Activated T-cell treated with anti-CD3 and anti-CD28 coated beads, Interleukin-2, amount 50 U/mL, for 24 hours (primary cell): ENCODE measurements around the gene SPDYE4.

Source experiments
- DNase-seq: peaks from one replicate; pipeline ENCODE4 v3.0.0-alpha.2; 2020
- H3K27ac Mint-ChIP-seq: 2 replicates; pipeline ENCODE4 v1.8.0; 2020; ENCODE audit warnings: mild to moderate bottlenecking, mixed read lengths
- H3K27me3 Mint-ChIP-seq: 2 replicates; pipeline ENCODE4 v1.8.0; 2020; ENCODE audit warnings: mixed read lengths
- H3K36me3 Mint-ChIP-seq: 2 replicates; pipeline ENCODE4 v1.8.0; 2020; ENCODE audit warnings: low read depth, mixed read lengths
- H3K4me1 Mint-ChIP-seq: 2 replicates; pipeline ENCODE4 v1.8.0; 2020; ENCODE audit warnings: low read depth, mixed read lengths
- H3K4me3 Mint-ChIP-seq: 2 replicates; pipeline ENCODE4 v1.8.0; 2020; ENCODE audit warnings: mild to moderate bottlenecking, moderate library complexity, mixed read lengths
- H3K9me3 Mint-ChIP-seq: 2 replicates; pipeline ENCODE4 v1.8.0; 2020; ENCODE audit warnings: mixed read lengths

The SPDYE4 gene

DNA sequence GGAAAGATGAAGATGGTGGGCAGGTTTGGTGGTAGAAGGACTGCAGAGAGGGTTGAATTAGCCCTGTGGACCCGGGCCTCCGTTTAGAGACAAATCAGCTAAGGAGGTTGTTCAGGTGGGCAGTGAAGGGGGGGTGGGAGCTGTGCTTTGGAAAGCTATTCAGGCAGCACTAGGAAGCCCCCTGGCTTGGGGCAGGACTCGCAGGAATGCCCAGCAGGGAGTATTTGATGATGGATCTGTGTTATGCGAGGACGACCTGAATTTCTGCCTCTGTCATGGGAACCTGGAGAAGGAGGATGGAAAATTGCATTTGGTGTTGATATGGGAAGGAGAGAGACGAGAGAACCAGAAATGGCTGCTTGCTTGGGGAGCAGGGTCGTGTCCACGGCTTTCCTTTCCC lies 3.5 kb downstream of the SPDYE4 start:
- Mint-ChIP-seq H3K27ac (no peak overlapping the region), H3K27me3 (peaks cover 15% of the 10 kb centered on the region)

DNA sequence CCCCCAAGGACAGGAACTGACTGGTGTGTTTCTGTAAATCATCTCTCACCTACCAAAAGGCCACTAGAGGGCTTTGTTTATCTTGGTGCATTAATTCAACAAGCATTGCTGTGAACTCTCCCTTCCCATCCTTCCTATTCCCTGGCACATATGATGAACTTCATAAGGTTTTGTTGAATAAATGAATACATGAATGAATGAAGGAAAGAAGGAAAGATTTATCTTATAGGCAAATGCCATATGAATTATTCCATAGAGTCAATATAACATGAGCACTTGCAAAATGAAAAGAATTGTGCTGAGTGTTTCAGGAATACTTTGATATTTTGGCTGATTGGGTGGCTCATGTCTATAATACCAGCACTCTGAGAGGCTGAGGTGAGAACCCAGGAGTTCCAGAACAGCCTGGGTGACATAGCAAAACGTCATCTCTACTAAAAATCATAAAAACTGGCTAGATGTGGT lies 4.3 kb downstream of the SPDYE4 start:
- no peak for DNase-seq
- Mint-ChIP-seq H3K27ac (no peak overlapping the region), H3K4me1 (no peaks in the 10 kb centered on the region), H3K4me3 (no peak overlapping the region), H3K9me3 (no peaks in the 10 kb centered on the region), H3K27me3 (peaks cover 15% of the 10 kb centered on the region), H3K36me3 (no peaks in the 10 kb centered on the region)

More for the DNA sequence above, 3.5 kb downstream of the SPDYE4 start:
- DNase-seq, result no peak
- Mint-ChIP-seq H3K36me3 (no peaks in the 10 kb centered on the region), H3K4me3 (no peak overlapping the region), H3K9me3 (no peaks in the 10 kb centered on the region), H3K4me1 (no peaks in the 10 kb centered on the region)

DNA sequence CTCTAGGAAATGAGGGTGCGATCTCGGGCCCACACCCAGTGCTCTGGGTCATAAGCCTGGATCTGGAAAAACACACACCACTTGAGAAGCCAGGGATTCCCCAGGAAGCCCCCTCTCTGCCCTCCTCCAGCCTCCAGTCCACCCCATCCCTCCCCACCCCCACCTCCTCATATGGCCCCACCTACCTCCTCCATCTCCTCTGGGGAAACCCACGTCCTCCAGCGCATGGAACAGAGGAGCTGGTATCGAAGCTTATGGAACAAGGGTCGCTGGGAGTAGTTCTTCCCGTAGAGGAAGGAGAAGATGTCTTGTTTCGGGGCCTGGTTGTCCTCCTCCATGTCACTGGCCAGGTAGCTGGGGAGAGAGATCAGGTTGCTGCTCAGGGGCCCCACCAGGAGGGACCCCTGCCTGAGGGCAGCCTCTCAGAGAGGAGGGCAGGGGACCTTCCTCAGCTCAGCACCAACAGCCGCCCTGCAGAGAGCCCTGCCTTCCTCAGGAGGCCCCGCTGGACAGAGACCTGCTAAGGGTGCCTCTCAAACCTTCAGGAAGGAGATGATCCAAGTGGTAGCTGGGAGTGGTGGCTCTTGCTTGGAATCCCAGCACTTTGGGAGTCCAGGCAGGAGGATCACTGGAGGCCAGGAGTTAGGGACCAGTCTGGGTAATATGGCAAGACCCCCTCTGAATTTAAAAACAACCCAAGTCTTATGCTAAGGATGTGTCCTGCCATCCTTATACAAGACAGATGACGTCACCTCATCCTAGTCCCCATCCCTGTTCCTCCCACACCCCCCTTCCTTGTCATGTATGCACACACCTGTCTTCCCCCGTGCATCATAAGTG lies 5.0 kb downstream of the SPDYE4 start:
- H3K36me3 Mint-ChIP-seq, result no peaks in the 10 kb centered on the region
- no peak overlapping the region for H3K4me3 Mint-ChIP-seq
- no peak for DNase-seq
- H3K9me3 Mint-ChIP-seq, result no peaks in the 10 kb centered on the region
- no peak overlapping the region for H3K27ac Mint-ChIP-seq
- H3K27me3 Mint-ChIP-seq, result peaks cover 15% of the 10 kb centered on the region
- no peaks in the 10 kb centered on the region for H3K4me1 Mint-ChIP-seq

DNA sequence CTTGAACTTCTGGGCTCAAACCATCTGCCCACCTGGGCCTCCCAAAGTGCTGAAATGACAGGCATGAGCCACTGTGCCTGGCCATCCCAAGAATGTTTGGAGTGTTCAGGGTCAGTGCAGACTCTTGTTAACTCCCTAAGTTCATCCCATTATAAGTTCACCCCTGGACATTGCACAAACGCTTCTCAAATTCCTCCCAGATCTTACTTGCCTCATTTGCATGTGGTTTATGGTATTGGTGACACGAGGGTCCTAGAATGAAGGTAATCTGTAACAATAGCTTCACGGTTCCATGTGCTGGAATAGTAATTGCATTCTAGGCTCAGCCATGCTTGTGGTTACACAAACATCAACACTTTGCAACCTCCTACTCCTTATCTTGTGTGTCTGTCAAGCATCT lies 8.7 kb downstream of the SPDYE4 start:
- Mint-ChIP-seq H3K4me1 (peaks cover 9% of the 10 kb centered on the region), H3K27ac (no peak overlapping the region), H3K36me3 (no peaks in the 10 kb centered on the region), H3K4me3 (no peak overlapping the region), H3K9me3 (no peaks in the 10 kb centered on the region), H3K27me3 (peaks cover 2% of the 10 kb centered on the region)
- DNase-seq, result no peak

DNA sequence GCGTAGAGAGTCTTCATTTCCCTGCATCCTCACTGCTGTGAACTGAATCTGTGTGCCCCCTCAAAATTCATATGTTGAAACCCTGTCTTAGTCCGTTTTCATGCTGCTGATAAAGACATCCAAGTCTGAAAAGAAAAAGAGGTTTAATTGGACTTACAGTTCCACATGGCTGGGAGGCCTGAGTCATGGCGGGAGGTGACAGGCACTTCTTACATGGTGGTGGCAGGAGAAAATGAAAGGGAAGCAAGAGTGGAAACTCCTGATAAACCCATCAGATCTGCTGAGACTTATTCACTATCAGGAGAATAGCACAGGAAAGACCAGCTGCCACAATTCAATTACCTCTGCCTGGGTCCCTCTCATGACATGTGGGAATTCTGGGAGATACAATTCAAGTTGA lies 10.6 kb downstream of the SPDYE4 start:
- Mint-ChIP-seq H3K4me1 (peaks cover 9% of the 10 kb centered on the region), H3K27me3 (no peaks in the 10 kb centered on the region), H3K36me3 (no peaks in the 10 kb centered on the region), H3K9me3 (no peaks in the 10 kb centered on the region), H3K27ac (no peak overlapping the region), H3K4me3 (no peak overlapping the region)
- no peak for DNase-seq

DNA sequence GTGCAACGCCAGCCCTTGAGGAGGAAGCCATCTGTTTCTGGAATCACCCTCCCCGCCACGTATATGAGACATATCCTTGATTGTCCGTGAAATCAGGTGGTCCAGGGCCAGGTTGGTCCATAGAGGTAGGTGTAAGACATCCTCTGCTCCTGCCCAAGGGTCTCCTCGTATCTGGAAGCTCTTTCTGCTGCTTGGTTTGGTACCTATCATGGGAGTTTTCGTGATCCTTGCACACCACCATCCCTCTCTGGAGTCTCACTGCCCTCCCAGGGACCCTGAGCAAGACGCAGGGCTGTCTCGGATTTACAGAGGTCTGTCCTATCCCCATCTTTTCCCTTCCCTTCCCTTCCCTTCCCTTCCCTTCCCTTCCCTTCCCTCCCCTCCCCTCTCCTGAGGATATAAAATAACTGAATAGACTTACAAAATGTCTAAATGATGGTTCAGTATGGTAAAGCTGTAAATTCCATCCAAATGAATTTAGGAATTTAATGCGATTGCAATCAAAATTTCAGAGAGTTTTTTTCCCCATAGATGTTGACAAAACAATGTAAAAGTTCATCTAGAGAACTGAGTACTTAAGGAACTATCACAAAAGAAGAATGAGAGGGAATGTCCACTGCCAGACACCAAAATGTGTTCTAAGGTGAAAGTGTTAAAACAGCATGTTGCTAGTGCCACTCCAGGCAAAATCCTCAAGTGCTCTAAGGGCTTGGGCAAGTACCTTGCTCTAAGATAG lies 11.7 kb downstream of the SPDYE4 start:
- Mint-ChIP-seq H3K27me3 (no peaks in the 10 kb centered on the region), H3K27ac (peak overlapping the region; percentile 66), H3K4me3 (peak overlapping the region; percentile 83), H3K36me3 (no peaks in the 10 kb centered on the region), H3K9me3 (no peaks in the 10 kb centered on the region), H3K4me1 (peaks cover 9% of the 10 kb centered on the region)
- DNase-seq, result no peak

DNA sequence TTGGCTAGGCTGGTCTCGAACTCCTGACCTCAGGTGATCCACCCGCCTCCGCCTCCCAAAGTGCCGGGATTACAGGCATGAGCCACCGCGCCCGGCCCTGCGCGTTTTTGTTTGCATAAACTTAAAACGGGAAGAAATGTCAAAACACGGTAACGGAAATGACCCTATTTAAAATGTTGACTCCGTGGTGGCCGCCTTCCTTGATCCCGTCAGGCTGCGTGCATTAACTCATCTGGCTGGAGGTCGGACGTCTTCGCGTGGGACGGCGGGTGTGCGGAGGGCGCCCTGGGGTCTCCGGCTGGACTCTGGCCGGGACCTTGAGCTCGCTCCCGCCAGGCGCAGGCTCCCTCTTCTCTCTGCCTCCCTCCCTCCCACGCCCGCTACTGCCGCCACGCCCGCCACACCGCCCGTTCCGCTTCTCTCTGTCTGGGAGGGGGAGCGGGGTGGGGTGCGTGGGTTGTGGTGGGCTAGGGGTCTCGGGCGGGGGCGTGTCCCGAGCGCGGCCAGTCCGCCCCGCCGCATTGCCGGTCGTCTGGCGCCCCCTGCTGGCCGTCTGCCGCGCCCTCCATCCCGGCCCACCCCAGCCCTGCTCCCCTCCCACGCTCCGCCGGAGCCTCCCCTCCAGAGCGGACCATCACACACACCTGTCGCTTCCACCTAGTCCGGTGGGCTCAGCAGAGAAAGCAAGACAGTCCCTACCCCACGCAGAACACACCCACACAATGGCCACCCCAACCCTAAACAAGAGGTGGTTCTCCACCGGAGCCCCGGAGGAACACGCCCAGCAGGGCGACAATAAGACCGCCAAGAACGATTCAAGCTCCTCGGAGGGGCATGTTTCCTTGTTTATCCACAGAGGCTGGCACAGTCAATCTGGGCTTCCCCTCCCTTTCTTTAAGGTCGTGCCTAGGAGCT lies 12.5 kb downstream of the SPDYE4 start:
- peak overlapping the region; percentile 83 for H3K4me3 Mint-ChIP-seq
- H3K9me3 Mint-ChIP-seq, result no peaks in the 10 kb centered on the region
- no peaks in the 10 kb centered on the region for H3K36me3 Mint-ChIP-seq
- peaks cover 13% of the 10 kb centered on the region for H3K4me1 Mint-ChIP-seq
- peak; percentile 88 for DNase-seq
- H3K27ac Mint-ChIP-seq, result peak overlapping the region; percentile 89
- H3K27me3 Mint-ChIP-seq, result no peaks in the 10 kb centered on the region

DNA sequence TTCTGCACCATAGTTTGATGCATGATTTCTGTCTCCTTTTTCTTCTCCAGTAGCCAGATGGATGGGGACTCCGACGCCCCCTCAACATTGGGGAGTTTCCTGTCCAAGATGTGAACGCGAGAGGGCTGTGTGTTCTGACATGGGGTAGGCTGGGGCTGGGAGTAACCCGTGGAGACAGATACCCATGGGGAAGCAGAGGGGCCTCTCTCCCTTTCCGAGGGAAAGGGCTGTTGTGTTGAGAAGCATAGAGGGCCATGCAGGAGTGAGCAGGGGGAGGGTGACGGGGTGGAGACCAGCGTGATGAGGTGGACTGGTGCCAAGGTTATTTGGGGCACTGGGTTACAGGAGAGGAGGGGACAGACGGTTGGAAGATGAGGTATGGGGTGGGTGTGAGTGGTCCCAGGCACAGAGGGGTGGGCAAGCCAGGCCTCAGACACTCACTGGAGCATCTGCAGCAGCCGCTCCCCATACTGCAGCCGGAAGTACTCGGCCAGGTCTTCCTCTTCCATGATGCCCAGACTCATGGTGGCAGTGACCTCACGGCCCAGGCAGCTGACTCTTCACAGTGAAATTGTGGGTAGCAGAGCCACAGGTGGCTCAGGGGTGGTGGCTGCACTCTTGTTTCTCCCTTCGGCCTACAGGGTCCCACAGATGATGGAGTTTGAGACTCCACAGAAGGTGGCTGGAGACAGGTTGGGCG lies 14.1 kb downstream of the SPDYE4 start:
- DNase-seq, result no peak
- Mint-ChIP-seq H3K4me3 (peak overlapping the region; percentile 31), H3K27ac (peak overlapping the region; percentile 64), H3K4me1 (peaks cover 23% of the 10 kb centered on the region), H3K27me3 (no peaks in the 10 kb centered on the region), H3K9me3 (no peaks in the 10 kb centered on the region), H3K36me3 (no peaks in the 10 kb centered on the region)

DNA sequence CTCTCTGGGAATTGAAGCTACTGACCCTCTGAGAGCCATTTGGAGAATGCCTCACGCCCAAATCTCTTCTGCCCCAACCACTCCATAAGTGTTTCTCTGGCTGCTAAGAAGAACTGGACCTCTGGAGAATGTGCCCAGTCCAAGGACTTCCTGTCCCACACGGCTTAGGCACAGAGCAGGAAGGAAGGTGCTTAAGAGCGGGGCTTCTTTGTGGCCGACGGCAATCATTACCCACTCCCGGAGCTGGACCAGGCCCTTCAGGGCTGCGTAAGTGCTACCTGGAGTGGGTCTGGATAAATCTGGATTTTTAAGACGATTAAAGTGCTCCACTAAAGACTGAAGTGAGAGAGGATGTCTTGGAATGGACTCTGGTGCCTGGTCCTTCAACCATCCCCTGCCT lies 15.5 kb downstream of the SPDYE4 start:
- no peak for DNase-seq
- Mint-ChIP-seq H3K9me3 (no peaks in the 10 kb centered on the region), H3K27me3 (no peaks in the 10 kb centered on the region), H3K27ac (no peak overlapping the region), H3K4me1 (peaks cover 23% of the 10 kb centered on the region), H3K36me3 (no peaks in the 10 kb centered on the region), H3K4me3 (no peak overlapping the region)

DNA sequence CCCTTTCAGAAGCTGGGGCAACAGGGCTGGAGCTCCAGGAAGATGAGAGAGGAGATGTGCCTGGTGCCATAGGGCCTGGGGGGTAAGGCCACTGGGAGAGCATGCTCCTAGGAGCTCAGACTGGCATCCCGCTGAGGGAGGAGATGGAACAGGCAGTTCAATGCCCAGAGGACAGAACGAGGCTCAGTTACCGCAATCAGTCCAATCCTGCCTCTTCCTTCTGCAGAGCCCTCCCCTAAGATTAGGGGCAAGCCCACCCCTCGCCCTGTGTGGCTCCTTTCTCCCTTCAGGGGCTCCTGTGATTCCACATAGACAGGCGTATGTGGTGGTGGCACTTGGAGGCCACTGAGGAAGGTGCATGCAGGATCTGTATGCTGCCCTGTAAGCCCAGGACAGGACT lies 16.1 kb downstream of the SPDYE4 start:
- no peaks in the 10 kb centered on the region for H3K36me3 Mint-ChIP-seq
- no peaks in the 10 kb centered on the region for H3K27me3 Mint-ChIP-seq
- no peak for DNase-seq
- H3K9me3 Mint-ChIP-seq, result no peaks in the 10 kb centered on the region
- H3K4me3 Mint-ChIP-seq, result no peak overlapping the region
- no peak overlapping the region for H3K27ac Mint-ChIP-seq
- peaks cover 23% of the 10 kb centered on the region for H3K4me1 Mint-ChIP-seq

DNA sequence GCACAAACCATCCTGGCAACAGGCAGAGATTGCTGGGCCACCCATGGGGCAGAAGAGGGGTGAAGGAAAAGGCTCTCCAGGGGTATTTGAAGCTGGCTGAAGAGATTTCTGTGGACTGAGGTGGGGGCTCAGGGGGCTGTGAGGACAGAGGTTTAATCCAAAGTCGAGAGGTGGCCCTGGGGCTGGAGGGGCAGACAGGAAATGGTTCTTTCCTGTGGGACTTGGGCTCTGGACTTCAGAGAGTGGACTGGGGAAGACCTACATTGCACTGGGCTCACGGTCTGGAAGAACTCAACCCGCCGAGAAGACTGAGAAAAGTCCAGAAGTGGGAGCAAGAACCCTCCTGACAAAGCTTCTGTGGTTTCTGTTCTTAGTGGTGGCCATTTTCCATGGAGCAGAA lies 16.6 kb downstream of the SPDYE4 start:
- Mint-ChIP-seq H3K4me3 (no peak overlapping the region), H3K27ac (peak overlapping the region; percentile 11), H3K36me3 (no peaks in the 10 kb centered on the region), H3K9me3 (no peaks in the 10 kb centered on the region), H3K4me1 (peaks cover 23% of the 10 kb centered on the region), H3K27me3 (no peaks in the 10 kb centered on the region)
- no peak for DNase-seq

DNA sequence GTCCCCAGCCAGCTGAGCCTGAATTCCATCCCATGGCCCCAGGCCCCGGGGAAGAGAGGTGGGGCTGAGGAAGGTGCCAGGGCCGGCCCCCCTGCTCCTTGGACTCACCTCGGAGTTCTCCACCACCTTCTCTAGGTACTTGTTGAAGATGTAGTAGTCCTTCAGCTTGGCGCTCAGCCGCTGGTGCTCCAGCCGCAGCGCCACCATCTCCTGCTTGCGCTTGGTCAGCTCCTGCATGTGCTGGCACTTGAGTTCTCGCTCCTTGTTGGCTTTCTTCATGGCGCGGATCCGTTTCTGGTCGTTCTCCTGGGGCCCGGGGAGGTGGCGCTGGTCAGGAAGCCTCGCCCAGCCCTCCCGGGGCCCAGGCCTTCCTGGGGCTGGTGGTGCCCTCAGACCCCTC lies 17.0 kb downstream of the SPDYE4 start:
- H3K27me3 Mint-ChIP-seq, result no peaks in the 10 kb centered on the region
- H3K27ac Mint-ChIP-seq, result no peak overlapping the region
- H3K4me3 Mint-ChIP-seq, result no peak overlapping the region
- H3K4me1 Mint-ChIP-seq, result peaks cover 21% of the 10 kb centered on the region
- no peaks in the 10 kb centered on the region for H3K9me3 Mint-ChIP-seq
- DNase-seq, result no peak
- H3K36me3 Mint-ChIP-seq, result no peaks in the 10 kb centered on the region

DNA sequence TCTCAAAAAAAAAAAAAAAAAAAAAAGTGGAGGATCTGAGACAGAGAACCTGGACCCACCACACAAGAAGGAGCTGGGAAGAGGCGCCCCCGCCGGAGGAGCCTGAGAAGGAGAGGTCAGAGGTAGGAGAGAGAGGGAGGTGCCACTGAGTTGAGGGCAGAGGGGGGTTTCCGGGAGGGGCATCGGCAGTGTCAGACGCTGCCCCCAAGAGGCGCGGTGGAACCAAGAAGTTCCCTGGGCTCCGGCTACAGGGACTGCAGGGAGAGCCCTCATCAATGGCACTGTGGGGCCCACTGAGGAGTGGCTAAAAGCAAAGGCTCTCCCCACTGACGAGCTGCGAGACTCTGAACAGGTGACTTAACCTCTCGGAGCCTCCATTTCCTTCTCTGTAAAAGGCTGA lies 17.9 kb downstream of the SPDYE4 start:
- peak; percentile 64 for DNase-seq
- Mint-ChIP-seq H3K36me3 (no peaks in the 10 kb centered on the region), H3K4me1 (peaks cover 15% of the 10 kb centered on the region), H3K9me3 (no peaks in the 10 kb centered on the region), H3K27me3 (no peaks in the 10 kb centered on the region), H3K27ac (peak overlapping the region; percentile 82), H3K4me3 (peak overlapping the region; percentile 62)

DNA sequence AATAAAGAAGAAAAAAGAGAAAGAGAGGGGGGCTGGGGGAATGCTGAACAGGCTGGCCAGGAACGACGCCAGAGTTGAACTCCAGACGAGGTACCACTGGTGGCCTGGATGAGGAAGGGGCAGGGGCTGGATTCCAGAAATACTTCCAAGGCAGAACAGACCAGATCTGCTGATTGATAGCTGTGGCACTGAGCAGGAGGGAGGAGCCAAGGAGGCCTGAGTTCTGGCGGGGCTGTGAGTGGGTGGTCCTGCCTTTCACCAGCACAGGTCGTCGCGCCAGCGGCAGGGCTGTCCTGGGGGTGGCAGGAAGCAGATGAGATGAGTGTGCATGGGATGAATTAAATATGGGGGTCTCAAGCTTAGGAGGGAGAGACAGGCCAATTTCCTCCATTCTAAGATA lies 19.2 kb downstream of the SPDYE4 start:
- Mint-ChIP-seq H3K4me1 (peaks cover 14% of the 10 kb centered on the region), H3K36me3 (no peaks in the 10 kb centered on the region), H3K9me3 (no peaks in the 10 kb centered on the region), H3K4me3 (no peak overlapping the region), H3K27me3 (no peaks in the 10 kb centered on the region), H3K27ac (no peak overlapping the region)
- no peak for DNase-seq
